Measurements from ENCODE around the gene NINJ2.

NINJ2 gene

DNA sequence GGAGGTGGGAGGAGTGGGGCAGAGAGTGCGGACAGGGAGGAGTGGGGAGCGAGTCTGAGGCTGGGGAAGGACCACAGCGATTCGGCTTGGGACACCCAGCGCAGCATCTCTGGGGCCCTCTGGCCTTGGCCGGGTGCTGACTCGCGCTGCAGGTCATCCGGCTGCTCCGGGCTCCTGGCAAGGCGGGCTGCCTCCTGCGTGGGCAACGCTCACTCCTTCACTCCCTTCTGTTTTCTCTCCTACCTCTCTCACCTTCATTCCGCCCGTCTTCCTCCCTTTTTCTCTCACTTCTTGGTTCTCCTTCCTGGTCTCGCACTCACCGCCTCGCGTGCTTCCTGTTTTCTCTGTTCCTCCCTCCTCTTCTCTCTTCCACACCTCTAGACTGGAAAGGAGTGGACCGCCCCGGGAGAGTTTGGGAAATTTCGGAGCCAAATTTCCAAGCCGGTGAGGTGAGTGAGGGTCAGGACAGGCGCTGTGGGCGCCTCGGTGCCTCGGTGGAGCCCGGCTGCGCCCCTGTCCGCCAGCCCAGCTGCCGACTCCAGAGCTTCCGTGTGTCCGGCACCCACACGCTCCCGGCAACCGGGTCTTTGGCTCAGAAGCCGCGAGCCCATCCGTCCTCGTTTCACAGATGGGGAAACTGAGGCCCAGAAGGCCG is 116.9 kb downstream of the NINJ2 start:
- DNase-seq = no peak

DNA sequence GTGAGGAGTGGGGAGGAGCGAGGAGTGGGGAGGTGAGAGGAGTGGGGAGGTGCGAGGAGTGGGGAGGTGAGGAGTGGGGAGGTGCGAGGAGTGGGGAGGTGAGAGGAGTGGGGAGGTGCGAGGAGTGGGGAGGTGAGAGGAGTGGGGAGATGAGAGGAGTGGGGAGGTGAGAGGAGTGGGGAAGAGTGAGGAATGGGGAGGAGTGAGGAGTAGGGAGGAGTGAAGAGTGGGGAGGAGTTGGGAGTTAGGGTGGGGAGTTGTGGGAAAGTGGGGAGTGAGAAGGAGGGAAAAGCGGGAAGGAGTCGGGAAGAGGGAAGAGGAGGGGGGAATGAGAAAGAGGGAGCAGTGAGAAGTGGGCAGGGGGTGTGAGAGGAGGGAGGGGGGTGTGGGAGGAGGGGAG is 117.4 kb downstream of the NINJ2 start:
- no peak for DNase-seq

DNA sequence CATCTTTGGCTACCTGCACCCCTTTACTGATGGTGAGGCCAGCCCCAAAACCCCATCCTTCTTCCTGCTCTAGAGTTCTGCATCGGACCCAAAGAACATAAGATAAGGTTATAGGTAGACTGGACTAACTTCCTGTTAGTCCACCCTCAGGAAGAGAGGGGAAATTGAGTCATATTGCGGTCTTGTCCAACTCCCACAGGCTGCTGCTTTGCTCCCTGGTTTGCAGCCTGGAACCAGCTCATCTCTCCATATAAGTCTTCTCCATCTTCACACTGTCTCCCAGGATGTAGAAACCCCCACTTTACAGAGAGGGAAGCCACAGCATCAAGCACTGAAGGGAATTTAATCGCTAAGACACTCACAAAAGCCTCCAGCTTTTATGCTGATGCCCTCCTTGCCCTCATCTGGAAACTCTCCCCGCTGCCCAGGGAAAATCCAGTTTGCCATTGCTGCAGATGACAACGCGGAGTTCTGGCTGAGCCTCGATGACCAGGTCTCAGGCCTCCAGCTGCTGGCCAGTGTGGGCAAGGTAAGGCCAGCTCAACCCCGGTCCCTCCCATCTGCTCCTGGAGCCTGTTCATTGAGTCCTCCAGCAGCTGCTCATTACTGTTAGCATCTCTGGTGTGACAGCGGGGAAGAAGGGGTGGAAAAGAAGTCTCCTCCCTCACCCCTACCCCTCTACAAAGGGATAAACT is 118.2 kb downstream of the NINJ2 start:
- no peak for DNase-seq

DNA sequence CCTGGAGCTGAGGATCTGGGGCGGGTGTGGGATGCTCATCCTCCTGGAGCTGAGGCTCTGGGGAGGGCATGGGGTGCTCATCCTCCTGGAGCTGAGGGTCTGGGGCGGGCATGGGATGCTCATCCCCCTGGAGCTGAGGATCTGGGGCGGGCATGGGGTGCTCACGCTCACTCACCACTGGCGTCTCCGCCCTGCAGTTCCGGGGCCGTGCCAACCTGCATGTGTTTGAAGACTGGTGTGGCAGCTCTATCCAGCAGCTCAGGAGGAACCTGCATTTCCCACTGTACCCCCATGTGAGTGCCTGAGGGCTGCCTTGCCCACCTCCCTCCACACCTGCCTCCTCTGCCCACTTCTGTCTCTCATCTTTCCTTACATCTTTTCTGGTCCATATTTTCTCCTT is 119.1 kb downstream of the NINJ2 start:
- DNase-seq = no peak

DNA sequence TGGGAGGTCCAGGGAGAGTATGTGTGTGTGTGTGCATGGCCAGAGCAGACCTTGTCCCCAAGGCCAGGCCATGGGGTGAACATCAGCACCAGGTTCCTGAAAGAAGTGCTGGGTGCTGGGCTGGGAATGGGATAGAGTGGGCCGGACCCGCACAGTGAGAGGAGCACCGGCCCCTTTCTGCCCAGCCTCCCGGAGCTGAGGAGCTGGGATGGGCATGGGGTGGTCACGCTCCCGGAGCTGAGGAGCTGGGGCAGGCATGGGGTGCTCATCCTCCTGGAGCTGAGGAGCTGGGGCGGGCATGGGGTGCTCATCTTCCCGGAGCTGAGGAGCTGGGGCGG is 120.2 kb downstream of the NINJ2 start:
- DNase-seq = no peak

DNA sequence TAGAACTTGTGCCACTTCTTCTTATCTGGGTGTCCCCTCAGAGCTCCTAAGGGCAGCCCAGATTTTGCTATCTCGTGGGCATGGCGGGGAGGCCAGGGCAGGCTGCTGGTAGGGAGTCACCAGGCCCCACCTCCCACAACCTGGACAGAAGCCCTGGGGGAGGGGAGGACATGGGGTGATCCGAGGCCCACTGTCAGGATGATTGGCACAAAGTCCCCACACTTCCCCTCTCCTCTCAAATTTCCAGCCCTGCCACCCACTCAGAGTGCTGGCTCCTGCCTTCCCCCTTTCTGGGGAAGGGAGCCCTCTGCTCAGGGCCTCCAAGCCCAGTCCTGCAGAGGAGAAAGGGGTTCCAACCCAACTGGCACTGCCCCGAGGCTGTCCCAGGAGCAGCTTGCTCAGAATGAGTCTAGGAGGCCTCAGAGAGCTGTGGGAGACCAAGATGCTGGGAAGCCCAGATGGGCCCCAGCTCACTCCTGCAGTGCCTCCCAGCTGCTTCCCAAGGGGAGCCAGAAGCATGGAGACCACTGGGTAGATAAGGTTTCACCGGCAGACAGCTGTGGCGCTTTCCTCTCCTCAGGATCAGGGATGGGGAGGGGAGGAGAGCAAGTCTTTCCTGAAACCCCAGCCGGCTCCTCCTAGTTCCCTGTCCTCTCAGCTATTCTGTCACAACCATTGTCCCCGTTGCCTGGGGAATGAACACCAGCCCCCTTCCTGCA is 120.7 kb downstream of the NINJ2 start:
- DNase-seq = no peak

DNA sequence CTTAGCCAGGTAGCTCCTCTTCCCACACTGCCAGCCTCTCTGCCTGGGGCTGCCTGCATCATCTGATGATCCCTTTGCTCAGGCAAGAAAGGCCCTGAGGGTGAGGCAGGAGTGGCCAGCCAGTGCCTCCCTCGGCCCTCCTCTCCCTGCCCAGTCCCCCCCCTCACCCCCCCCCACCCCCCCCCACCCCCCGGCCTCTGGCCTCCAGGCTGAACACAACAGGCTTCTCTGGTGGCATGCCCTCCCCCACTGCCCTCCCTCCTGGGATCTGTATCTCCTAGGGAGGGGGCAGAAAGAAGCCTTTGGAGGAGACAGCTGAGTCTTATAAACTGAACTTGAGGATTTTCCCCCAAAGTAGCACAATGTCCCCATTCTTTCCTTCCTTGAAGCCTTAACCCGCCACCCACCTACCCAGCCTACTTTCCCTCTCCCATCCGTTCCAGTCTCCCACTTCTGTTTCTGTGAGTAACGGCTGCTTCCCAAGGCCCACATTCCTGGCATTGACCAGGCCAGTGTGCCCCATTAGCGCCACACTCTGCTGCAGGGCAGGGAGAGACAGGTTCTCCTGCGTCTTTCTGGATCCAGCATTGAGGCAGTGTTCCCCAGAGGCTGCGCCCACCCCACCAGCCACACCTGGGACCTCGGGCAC is 121.4 kb downstream of the NINJ2 start:
- no peak for DNase-seq

DNA sequence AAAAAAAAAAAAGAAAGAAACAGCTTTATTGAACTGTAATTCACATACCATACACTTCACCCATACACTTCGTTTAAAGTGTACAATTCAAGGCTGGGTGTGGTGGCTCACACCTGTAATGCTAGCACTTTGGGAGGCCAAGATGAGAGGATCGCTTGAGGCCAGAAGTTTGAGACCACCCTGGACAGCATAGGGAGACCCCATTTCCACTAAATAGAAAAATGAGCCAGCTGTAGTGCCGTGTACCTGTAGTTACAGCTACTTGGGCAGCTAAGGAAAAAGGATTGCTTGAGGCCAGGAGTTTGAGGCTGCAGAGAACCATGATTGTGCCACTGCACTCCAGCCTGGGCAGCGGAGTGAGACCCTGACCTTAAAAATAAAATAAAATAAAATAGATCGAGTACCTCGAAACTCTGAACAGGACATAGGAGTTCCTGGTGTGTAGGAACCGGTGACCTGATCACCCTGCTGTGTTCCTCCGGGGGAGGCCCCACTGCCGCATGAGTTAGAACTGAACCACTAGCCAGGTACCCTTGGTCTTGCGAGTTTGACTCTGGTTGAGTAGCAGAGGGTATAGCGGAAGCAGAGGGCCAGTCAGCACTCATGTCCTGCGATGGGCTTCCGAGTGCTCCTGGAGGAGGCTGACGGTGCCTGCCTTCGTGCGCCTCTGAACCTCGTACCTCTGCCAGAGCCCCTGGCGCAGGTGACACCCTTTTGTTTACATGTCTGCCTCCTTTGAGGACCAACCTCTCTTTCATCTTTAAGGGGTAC is 123.5 kb downstream of the NINJ2 start:
- DNase-seq = no peak

DNA sequence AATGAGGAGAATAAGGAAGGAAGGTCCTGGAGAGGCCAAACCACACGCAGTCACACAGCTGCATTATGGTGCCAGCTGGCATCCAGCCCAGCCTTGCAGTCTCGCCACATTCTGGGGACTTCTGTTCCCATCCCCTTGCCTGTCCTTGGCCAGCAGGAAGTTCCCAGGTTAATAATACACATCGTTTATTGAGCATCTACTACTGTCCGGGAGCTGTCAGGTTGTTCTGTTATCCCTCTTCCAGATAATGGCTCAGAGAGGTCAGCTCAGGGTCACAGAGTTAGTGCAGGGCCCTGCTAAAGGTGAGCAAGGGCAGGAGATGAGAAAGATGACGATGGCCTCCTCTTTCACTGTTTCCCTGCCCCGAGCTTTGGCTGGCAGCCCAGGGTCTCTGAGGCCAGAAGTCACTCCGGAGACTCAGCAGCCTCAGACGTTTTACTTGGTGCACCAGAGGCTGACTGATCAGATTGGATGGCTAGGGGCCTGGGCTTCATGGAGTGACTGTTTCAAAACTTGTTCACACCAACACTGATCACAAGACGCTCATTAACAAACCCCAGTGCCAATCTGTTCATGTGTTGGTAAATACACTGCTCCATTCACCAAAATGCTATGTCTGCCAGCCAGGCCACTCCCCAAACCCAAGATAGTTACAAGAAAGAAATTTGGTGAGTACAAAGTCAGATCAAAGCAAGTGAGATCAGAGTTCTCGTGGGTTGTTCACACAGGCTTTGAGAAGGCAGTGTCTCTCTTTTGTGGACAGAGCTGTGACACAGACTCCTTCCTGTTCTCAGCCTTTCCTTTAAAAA is 124.3 kb downstream of the NINJ2 start:
- DNase-seq = no peak

DNA sequence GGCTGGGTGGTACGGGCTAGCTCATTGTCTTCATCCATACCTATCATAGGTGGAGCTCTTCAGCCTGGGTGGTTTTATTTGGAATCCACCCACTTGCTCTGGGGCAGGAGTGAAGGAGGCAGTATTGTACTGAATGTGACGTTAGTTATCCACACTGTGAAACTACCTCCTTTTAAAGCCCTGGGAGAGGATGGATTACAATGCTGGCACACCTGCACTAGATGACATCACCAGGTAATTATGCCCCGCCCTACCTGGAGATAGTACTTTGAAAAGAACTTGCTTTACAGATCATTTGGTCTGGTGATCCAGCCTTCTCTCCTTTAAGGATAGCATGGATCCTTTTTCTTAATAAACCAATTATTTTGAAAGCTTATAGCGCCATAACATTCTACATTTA is 125.5 kb downstream of the NINJ2 start:
- DNase-seq = no peak

DNA sequence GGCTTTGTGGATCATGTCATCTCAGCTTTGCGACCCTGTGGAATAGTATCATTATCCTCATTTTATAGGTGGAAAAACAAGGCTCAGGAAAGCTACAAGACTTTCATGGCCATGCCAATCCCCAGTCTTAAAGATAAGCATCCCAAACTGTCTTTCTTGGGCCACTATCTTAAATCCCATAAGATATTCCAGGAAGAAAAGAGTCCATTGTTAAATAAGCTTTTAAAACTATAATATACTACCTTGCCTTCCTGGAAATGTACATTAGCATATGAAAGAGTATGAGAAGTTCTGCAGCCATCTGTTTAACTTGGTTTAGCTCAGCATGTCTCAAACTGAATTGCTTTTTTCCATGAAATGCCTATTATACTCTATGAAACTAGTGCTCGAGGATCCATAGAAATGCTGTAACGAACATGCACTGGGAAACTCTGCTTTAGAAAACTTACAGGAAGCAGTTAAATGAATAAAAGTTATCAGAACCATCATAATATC is 126.4 kb downstream of the NINJ2 start:
- no peak for DNase-seq

DNA sequence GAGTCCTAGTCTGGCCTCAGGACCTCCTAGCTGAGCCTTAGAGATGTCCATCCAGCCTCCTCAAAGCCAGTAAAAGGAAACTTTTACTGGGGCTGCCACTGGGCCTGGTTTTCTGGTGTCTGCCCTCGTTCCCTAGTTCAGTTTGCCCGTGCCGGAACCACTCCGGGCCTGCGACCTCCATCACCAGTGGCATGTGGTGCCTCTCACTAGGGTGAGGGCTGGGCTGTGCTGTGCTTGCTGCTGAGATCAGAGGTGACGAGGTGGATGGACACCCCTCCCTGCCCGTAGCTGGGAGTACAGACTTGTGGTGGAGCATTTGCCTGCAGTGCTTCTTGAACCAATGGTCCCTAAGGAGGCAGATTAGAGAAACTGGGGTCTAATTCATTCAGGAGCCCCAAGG is 127.8 kb downstream of the NINJ2 start:
- no peak for DNase-seq

DNA sequence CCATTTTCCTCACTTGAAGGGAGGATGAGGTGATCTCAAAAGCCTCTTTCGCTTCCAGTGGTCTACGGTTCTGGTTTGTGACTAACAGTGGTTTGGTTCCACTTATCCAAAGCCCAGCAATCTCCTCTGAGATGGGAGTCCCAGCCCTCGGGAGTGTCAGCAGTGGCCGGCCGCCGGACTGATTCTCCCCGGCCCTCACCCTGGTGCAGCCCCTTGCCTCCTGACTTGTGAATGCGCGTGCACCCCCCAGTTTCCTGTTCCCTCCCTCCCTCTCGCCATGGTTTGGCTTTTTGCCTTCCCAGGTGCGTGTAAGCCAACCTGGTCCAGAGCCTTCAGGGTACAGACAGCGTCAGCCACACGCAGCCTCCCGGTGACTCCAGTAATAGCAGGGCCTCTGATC is 129.0 kb downstream of the NINJ2 start:
- DNase-seq = no peak

DNA sequence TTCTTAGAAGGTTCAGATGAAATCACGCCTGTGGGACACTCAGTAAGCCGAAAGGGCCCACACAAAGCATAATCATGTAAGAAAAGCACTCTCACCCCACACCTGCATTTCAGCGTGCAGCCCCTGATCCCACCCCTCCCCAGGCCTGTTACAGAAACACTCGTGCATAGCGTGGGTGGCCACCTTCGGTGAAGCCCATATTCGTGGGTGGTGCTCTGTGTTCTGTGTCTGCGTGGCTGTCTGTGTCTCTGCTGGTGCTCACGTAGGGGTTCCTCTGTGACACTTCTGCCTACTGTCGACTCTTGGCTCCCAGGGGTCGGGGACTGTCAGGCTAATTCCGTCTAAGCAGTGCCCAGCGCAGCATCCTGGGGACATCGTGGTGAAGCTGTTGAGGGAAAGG is 129.5 kb downstream of the NINJ2 start:
- DNase-seq = no peak

DNA sequence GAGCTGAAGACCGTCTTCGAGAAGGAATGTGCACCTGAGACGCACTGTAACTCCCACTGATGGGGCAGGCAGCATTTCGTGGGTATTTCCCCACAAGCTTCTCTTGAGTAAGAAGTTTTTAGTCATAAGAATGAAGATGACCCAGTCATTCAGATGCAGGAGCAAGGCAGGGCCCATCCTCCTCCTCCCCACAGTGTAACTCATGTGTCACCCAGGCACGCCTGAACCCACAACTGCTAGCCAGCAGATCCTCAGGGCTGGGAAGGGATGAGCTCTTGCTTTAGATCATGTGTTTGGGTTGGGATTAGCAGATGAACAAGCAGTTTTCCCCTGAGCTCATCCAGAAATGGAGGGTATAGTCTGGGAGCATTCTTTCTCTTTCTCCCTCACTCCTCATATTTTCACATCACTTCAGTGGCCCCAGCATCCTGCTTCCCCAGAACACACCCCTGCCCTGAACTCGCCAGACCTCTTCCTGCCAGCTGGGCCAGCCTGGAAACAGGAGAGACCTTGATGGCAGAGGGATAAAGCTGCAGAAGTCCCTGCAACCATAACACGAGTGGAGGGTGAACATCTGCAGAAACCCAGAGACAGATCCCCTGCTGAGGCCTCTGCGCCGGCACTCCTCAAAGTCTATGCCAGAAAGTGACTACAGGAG is 130.2 kb downstream of the NINJ2 start:
- no peak for DNase-seq

DNA sequence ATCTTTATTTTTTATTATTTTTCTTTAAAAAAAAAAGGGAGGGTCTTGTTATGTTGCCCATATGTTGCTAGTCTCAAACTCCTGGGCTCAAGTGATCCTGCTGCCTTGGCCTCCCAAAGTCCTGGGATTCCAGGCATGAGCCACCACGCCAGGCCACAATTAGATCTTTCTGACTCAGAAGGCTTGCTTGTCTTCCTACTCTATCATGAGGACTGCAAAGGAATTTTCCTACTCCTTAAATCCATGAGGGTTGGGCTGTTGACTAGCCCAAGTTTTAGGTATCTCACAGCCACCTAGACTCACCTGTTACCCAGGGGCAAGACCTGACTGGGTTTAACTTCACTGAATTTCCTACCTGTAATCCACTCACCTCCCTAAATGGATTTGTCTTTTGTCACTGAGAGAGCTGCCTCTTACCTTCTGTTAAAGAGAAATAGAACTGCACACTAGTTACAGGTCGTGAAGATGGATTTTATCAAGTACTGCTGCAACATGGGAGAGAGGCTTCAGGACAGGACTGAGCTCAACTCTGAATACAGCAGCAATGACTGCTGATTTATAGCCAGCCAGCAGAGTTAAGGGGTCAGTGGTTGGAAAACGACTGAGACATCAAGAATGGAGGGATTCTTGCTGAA is 131.2 kb downstream of the NINJ2 start:
- DNase-seq = no peak

DNA sequence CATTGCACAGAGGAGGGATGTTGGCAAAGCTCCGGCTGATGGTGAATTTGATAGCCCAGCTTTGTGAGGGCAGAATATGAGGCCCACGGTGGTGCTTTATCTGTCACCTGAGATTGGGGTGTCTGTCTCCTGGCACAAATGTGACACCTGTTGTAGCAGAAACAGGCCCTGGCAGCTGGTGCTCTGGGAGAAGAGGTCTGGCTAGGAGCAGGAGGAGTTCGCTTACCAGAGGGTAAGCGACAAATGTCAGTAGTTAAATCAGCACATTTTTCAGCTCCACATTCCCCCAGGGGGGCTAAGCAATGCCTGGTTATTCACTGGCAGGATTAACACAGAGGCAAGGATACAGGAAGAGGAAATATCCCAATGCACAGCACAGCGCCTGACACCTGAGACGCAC is 132.4 kb downstream of the NINJ2 start:
- DNase-seq = no peak

DNA sequence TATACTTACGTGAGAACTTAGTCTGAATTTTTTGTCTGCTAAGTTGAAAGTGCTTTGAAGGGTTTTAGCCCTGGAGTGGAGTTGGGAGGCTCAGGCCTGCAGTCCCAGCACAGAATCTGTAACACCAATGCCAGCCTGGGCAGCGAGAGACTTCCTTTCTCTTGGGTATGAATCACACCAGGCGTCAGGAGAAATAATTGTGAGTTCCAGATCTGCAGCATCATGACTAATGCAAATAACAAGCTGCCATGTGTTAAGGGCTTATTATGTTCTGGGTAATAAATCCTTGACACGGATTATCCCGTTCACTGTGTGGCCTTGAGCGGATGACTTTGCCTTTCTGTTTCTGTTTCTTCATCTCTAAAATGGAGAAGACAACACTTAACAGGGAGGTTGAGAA is 132.9 kb downstream of the NINJ2 start:
- no peak for DNase-seq

DNA sequence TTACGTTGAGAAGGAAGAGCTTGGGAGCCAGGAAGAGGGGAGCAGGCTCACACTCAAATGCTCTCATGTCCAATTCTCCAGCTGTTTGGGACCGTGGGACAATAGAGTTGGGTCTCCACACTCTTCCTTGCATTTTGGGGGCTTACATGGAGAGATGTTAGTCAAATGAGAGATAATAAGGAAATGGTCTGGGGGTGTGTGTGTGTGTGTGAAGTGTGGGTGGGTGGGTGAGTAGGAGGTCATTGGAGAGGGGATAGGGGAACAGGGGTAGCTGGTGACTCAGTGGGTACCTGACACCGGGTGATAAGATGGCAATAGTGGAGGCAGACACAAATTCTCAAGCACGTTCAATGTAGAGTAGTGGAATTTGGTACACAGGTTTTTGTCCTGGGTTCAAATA is 135.5 kb downstream of the NINJ2 start:
- DNase-seq = no peak

DNA sequence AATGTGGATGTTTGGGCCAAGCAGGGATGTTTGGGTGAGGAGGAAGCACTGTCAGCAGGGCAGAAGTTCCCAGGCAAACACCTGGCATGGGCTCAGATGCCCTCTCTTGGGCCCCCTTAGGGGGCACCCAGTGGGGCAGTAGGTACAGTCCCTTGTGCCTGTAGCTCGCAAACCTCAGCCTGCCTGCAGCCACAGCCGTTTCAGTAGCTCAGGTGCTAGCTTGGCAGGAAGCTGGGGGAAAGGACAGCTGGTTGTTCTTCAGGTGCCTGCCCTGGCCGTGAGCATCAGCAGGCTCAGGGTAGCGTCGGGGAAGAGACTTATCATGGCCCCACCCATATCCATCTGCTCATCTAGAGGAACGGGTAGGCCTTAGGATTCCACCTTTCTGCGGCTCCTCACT is 136.0 kb downstream of the NINJ2 start:
- no peak for DNase-seq

DNA sequence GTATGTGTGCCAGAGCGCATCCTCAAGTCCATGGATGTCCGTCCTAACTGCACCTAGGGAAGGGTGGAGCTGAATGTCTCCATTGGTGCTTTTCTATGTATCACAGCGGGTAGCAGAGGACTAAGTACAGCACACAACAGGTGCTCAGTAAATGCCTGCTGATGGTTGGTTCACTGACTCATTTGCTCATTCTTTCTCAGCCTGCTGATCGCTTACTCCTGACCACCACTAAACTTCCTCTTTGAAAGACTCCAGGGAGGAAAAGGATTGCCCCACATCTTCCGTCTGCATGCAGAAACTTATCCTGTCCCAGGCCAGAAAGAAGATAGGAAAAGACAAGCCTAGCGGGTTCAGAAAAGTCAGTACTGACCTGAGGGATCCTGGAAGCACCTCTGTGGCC is 137.2 kb downstream of the NINJ2 start:
- no peak for DNase-seq

Measured in activated effector memory CD4-positive, alpha-beta T cell treated with anti-CD3 and anti-CD28 coated beads, Interleukin-2, amount 50 U/mL, for 16 hours (primary cell).